ACC112 (cell line): ENCODE measurements around the gene C1orf216.
"Not testable (repeated sequence)": the region's sequence is repeated elsewhere in the genome, so short reads cannot be mapped to it uniquely, and the experiment has no call there.

Source experiments
- H2AFZ ChIP-seq: fragments of 200-600 bp; sonication (generic); one replicate; pipeline ENCODE4 v1.6.0; 2017; ENCODE audit warnings: antibody characterized with exemption, low read length; ENCODE audit not compliant: unreplicated experiment
- H3K27ac ChIP-seq: fragments of 200-600 bp; sonication (generic); 2 replicates; pipeline ENCODE4 v1.5.1; 2014; ENCODE audit warnings: low read depth, mild to moderate bottlenecking, antibody characterized with exemption, low read length, moderate library complexity
- H3K27me3 ChIP-seq: fragments of 200-600 bp; sonication (generic); 2 replicates; pipeline ENCODE4 v1.6.1; 2014; ENCODE audit warnings: mild to moderate bottlenecking, antibody characterized with exemption, low read length, moderate library complexity, mixed read lengths; ENCODE audit not compliant: insufficient read depth
- H3K36me3 ChIP-seq: fragments of 200-600 bp; sonication (generic); 2 replicates; pipeline ENCODE4 v1.6.1; 2016; ENCODE audit warnings: mild to moderate bottlenecking, antibody characterized with exemption, low read length, moderate library complexity, mixed read lengths; ENCODE audit not compliant: insufficient read depth
- H3K4me1 ChIP-seq: fragments of 200-600 bp; sonication (generic); one replicate; pipeline ENCODE4 v1.6.1; 2016; ENCODE audit warnings: low read length, mixed read lengths; ENCODE audit not compliant: insufficient read depth, unreplicated experiment, control insufficient read depth
- H3K4me3 ChIP-seq: fragments of 200-600 bp; sonication (generic); 2 replicates; pipeline ENCODE4 v1.5.1; 2014; ENCODE audit warnings: mild to moderate bottlenecking, low read depth, low read length
- H3K79me2 ChIP-seq: fragments of 200-600 bp; sonication (generic); one replicate; pipeline ENCODE4 v1.6.0; 2016; ENCODE audit warnings: low read length; ENCODE audit not compliant: control insufficient read depth, unreplicated experiment, insufficient read depth

Gene C1orf216

GRCh38 chr1:35726450-35727433, 8.1 kb upstream of the C1orf216 start:
- H3K27ac ChIP-seq, result no peak overlapping the region
- no peaks in the 10 kb centered on the region for H3K4me1 ChIP-seq
- H3K79me2 ChIP-seq, result no peaks in the 10 kb centered on the region
- H3K27me3 ChIP-seq, result no peaks in the 10 kb centered on the region
- no peaks in the 10 kb centered on the region for H3K36me3 ChIP-seq
- no peak overlapping the region for H2AFZ ChIP-seq
- no peak overlapping the region for H3K4me3 ChIP-seq

GRCh38 chr1:35725596-35725995, 6.9 kb upstream of the C1orf216 start:
- Histone ChIP-seq H3K4me1 (no peaks in the 10 kb centered on the region), H3K27ac (no peak overlapping the region), H3K4me3 (no peak overlapping the region), H2AFZ (no peak overlapping the region), H3K27me3 (no peaks in the 10 kb centered on the region), H3K79me2 (no peaks in the 10 kb centered on the region), H3K36me3 (no peaks in the 10 kb centered on the region)

- H3K4me3 ChIP-seq, result peak overlapping the region; percentile 90
- no peaks in the 10 kb centered on the region for H3K27me3 ChIP-seq
- peaks cover 5% of the 10 kb centered on the region; the same call in 1 of the 2 replicates for H3K36me3 ChIP-seq
- peaks cover 39% of the 10 kb centered on the region for H3K79me2 ChIP-seq
- peaks cover 27% of the 10 kb centered on the region for H3K4me1 ChIP-seq
- peak overlapping the region; percentile 86 for H2AFZ ChIP-seq
- H3K27ac ChIP-seq, result peak overlapping the region; percentile 74
Observed at GRCh38 chr1:35717911-35718476, 690 bp downstream of the C1orf216 start.

- Histone ChIP-seq H3K79me2 (peaks cover 39% of the 10 kb centered on the region), H3K27me3 (no peaks in the 10 kb centered on the region), H3K4me3 (peak overlapping the region; percentile 56), H2AFZ (no peak overlapping the region), H3K36me3 (peaks cover 5% of the 10 kb centered on the region; the same call in 1 of the 2 replicates), H3K27ac (no peak overlapping the region), H3K4me1 (peaks cover 27% of the 10 kb centered on the region)
Observed at GRCh38 chr1:35715568-35716002, 3.1 kb downstream of the C1orf216 start.

- no peak overlapping the region for H2AFZ ChIP-seq
- peaks cover 5% of the 10 kb centered on the region; the same call in 1 of the 2 replicates for H3K36me3 ChIP-seq
- no peak overlapping the region for H3K27ac ChIP-seq
- H3K79me2 ChIP-seq, result peaks cover 39% of the 10 kb centered on the region
- H3K4me3 ChIP-seq, result peak overlapping the region; percentile 56
- peaks cover 27% of the 10 kb centered on the region for H3K4me1 ChIP-seq
- no peaks in the 10 kb centered on the region for H3K27me3 ChIP-seq
Observed at GRCh38 chr1:35714921-35715567, 3.6 kb downstream of the C1orf216 start.

- peaks cover 14% of the 10 kb centered on the region for H3K4me1 ChIP-seq
- not testable (repeated sequence) for H3K4me3 ChIP-seq
Observed at GRCh38 chr1:35711098-35711497, 7.6 kb downstream of the C1orf216 start.

GRCh38 chr1:35708952-35709351, 9.7 kb downstream of the C1orf216 start:
- H3K79me2 ChIP-seq, result peaks cover under 1% of the 10 kb centered on the region
- peaks cover 22% of the 10 kb centered on the region; the same call in 1 of the 2 replicates for H3K27me3 ChIP-seq
- no peak overlapping the region for H2AFZ ChIP-seq
- no peaks in the 10 kb centered on the region for H3K4me1 ChIP-seq
- no peaks in the 10 kb centered on the region for H3K36me3 ChIP-seq
- H3K4me3 ChIP-seq, result no peak overlapping the region
- no peak overlapping the region for H3K27ac ChIP-seq

More at GRCh38 chr1:35711098-35711497, 7.6 kb downstream of the C1orf216 start:
- H3K36me3 ChIP-seq, H2AFZ ChIP-seq, H3K27ac ChIP-seq: not testable (repeated sequence)
- Histone ChIP-seq H3K27me3 (peaks cover 22% of the 10 kb centered on the region; the same call in 1 of the 2 replicates), H3K79me2 (peaks cover 20% of the 10 kb centered on the region)

GRCh38 chr1:35708441-35708921, 10.2 kb downstream of the C1orf216 start:
- peak overlapping the region; percentile 77 for H3K4me3 ChIP-seq
- no peak overlapping the region for H3K27ac ChIP-seq
- H3K4me1 ChIP-seq, result no peaks in the 10 kb centered on the region
- H3K36me3 ChIP-seq, result no peaks in the 10 kb centered on the region
- H3K79me2 ChIP-seq, result no peaks in the 10 kb centered on the region
- no peak overlapping the region for H2AFZ ChIP-seq
- H3K27me3 ChIP-seq, result peaks cover 22% of the 10 kb centered on the region; the same call in 1 of the 2 replicates

GRCh38 chr1:35707601-35708440, 10.9 kb downstream of the C1orf216 start:
- Histone ChIP-seq H3K36me3 (no peaks in the 10 kb centered on the region), H3K4me3 (peak overlapping the region; percentile 77), H3K27me3 (peaks cover 27% of the 10 kb centered on the region; the same call in 1 of the 2 replicates), H3K79me2 (no peaks in the 10 kb centered on the region), H3K4me1 (no peaks in the 10 kb centered on the region), H2AFZ (no peak overlapping the region), H3K27ac (no peak overlapping the region)
